ENCODE data around the gene CSTB.
A peak's percentile ranks its signal among the peaks of the same experiment; 100 is the strongest.

CSTB gene

DNA sequence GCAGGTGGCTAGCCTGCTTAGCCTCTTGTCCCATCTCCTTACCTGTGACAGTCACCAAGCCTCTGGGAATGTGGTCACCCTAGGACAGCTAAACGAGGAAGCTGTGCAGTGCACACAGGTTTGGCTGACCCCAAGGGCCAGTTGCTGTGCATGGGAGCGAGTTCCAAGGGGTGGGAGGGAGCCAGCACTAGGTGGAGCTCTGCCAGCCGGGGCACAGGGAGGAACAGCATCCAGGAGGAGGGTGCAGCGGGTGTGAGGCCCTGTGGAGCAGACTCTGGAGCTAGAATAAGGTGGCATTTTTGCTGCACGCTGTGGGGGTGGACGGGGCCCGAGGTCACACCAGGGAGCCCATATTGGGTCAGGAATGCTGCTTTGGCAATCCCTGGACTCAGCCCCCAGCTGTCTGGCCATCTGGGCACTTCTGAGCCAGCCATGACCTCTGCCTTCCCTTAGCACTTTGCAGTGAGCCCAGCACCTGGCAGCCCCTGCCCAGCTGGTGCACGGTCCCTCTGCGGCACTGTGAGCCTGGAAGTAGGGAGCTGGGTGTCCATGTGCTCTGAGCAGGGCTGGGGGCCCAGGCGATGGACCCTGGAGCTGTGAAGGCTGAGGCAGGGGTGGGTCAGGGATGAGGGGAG, 48.5 kb downstream of the CSTB start:
- Mint-ChIP-seq H3K27ac (peak overlapping the region; percentile 82), H3K4me1 (peaks cover 77% of the 10 kb centered on the region), H3K36me3 (peaks cover 5% of the 10 kb centered on the region), H3K9me3 (no peaks in the 10 kb centered on the region), H3K4me3 (peak overlapping the region; percentile 82), H3K27me3 (no peaks in the 10 kb centered on the region)
- no peak for ATAC-seq

DNA sequence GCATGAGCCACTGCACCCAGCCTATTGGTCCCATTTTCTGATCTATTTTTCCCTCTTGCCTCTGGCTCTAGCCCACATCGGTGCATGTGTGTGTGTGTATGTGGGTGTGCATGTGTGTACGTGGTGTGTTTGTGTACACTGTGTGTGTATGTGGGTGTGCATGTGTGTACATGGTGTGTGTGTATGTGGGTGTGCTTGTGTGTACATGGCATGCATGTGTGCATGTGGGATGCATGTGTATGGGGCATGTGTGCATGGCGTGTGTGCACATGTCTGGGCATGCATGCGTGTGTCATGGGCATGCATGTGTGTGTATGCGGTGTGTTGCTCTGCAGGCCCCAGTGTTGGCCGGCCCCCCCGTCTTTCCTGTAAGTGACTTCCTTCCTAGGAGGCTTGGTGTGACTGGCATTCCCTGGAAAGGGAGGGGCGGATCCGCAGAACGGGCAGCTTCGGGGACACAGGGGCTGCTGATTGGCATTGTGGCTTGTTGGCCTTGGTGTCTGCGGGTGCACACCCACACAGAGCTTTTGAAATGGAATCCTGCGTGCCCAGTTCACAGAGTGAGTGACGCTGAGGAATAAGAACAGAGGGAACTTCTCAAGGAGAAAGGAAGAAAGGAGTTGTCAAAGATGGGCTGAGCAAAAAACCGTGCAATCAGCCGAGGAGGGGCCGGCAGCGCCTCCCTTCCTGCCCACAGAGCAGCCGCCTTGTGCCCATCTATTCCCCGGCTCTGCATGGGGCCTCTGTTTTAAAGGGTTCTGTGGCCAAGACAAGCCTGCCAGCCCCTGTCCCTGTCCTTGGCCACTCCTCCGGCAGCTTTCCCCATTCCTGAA, 49.2 kb downstream of the CSTB start:
- Mint-ChIP-seq H3K4me3 (peak overlapping the region; percentile 54), H3K27ac (peak overlapping the region; percentile 82), H3K27me3 (no peaks in the 10 kb centered on the region), H3K9me3 (no peaks in the 10 kb centered on the region), H3K36me3 (peaks cover 5% of the 10 kb centered on the region), H3K4me1 (peaks cover 82% of the 10 kb centered on the region)
- ATAC-seq, result no peak
